NCI-H524 (cell line): ENCODE data around the gene ADH1B.
"Not testable (repeated sequence)": the region's sequence is repeated elsewhere in the genome, so short reads cannot be mapped to it uniquely, and the experiment has no call there.

Source experiments
- DNase-seq, 2 experiments: peaks; one replicate each; lab custom pipeline; 2025; lab: John Stamatoyannopoulos, UW

ADH1B gene

GRCh38 chr4:99321241-99322191, at the start of gene ADH1B:
ADH1B (minus strand) TSS chr4:99321401; CDS start chr4:99321331, 70 bp downstream.
- DNase-seq = no peak

GRCh38 chr4:99367817-99368216, 46.6 kb upstream of the ADH1B start:
- not testable (repeated sequence) for DNase-seq

- DNase-seq = no peak
Measured at GRCh38 chr4:99366491-99366890, 45.3 kb upstream of the ADH1B start.

GRCh38 chr4:99362768-99363167, 41.6 kb upstream of the ADH1B start:
- peak; percentile 54 to 78 for DNase-seq

- DNase-seq = no peak
Measured at GRCh38 chr4:99361899-99362275, 40.7 kb upstream of the ADH1B start.

GRCh38 chr4:99361268-99361898, 40.2 kb upstream of the ADH1B start:
- peak in 1 of 2 experiments; percentile 2 for DNase-seq

- DNase-seq = no peak
Measured at GRCh38 chr4:99359480-99360204, 38.4 kb upstream of the ADH1B start.

GRCh38 chr4:99357948-99358347, 36.7 kb upstream of the ADH1B start:
- no peak for DNase-seq

- no peak for DNase-seq
Measured at GRCh38 chr4:99356992-99357391, 35.8 kb upstream of the ADH1B start.

- DNase-seq = not testable (repeated sequence)
Measured at GRCh38 chr4:99356149-99356548, 34.9 kb upstream of the ADH1B start.

GRCh38 chr4:99352602-99353537, 31.7 kb upstream of the ADH1B start, which contains the start of gene ADH1C:
ADH1C (minus strand) TSS chr4:99352746; CDS start chr4:99352675, 71 bp downstream.
- no peak for DNase-seq

GRCh38 chr4:99351487-99351886, 30.3 kb upstream of the ADH1B start:
- no peak for DNase-seq

GRCh38 chr4:99349338-99349737, 28.1 kb upstream of the ADH1B start:
- DNase-seq = no peak

- not testable (repeated sequence) for DNase-seq
Measured at GRCh38 chr4:99342624-99343023, 21.4 kb upstream of the ADH1B start.

GRCh38 chr4:99341426-99341825, 20.2 kb upstream of the ADH1B start:
- no peak for DNase-seq

GRCh38 chr4:99339172-99339571, 18.0 kb upstream of the ADH1B start:
- DNase-seq = no peak

GRCh38 chr4:99336553-99336952, 15.4 kb upstream of the ADH1B start:
- no peak for DNase-seq

GRCh38 chr4:99334880-99335279, 13.7 kb upstream of the ADH1B start:
- no peak for DNase-seq

GRCh38 chr4:99330648-99331047, 9.4 kb upstream of the ADH1B start:
- no peak for DNase-seq

GRCh38 chr4:99329876-99330275, 8.7 kb upstream of the ADH1B start:
- DNase-seq = no peak

GRCh38 chr4:99324979-99325378, 3.8 kb upstream of the ADH1B start:
- no peak for DNase-seq
